Esophagus squamous epithelium (tissue), 5 donors: Measurements from ENCODE around the gene EPB41L2. TPM values are rescaled to one million over a fixed set of nuclear protein-coding genes. Genes with fewer than 3 reads are reported as not detected.
A peak's percentile ranks its signal among the peaks of the same experiment; 100 is the strongest.
"Not testable (repeated sequence)": the region's sequence is repeated elsewhere in the genome, so short reads cannot be mapped to it uniquely, and the experiment has no call there.

ENCODE experiments used
- DNase-seq: peaks from one replicate; lab custom pipeline; 2025; lab: John Stamatoyannopoulos, UW
- H3K27ac ChIP-seq, 4 donors: fragments of 200-600 bp; sonication (generic); one replicate each; pipeline ENCODE4 v1.5.1; 2016 to 2019; ENCODE audit warnings: mild to moderate bottlenecking in 1 of 4
- H3K27me3 ChIP-seq, 4 donors: fragments of 200-600 bp; sonication (generic); 1 replicate in 3 of 4; 2 replicates in 1 of 4; pipeline versions ENCODE4 v1.5.1 to v1.6.0; 2017 to 2021; ENCODE audit warnings: antibody characterized with exemption in 1 of 4
- H3K36me3 ChIP-seq, 3 donors: fragments of 200-600 bp; sonication (generic); one replicate each; pipeline ENCODE4 v1.5.1; 2016 to 2019
- H3K4me1 ChIP-seq, 3 donors: fragments of 200-600 bp; sonication (generic); one replicate each; pipeline ENCODE4 v1.5.1; 2017 to 2019
- H3K4me3 ChIP-seq, 4 donors: fragments of 200-600 bp; sonication (generic); 1 replicate in 3 of 4; 2 replicates in 1 of 4; pipeline ENCODE4 v1.5.1; 2016 to 2019; ENCODE audit warnings: mild to moderate bottlenecking in 2 of 4, moderate library complexity in 1 of 4
- H3K9me3 ChIP-seq, 3 donors: fragments of 200-600 bp; sonication (generic); one replicate each; pipeline ENCODE4 v1.5.1; 2016 to 2019
- POLR2A ChIP-seq, 4 donors: fragments of 450-650 bp; IDR thresholded peaks; one replicate each; pipeline ENCODE4 v1.6.1; 2017; ENCODE audit warnings: antibody characterized with exemption in 4 of 4, mild to moderate bottlenecking in 4 of 4, moderate library complexity in 3 of 4
- WGBS, 2 donors: methylation state at CpG; one replicate each; pipeline ENCODE4 v1.1.5; 2018; 5-methylcytosine and 5-hydroxymethylcytosine counted together
- intact Hi-C: fragments of 100-400 bp; cut with DNase I; formaldehyde crosslinking; loops from one replicate; pipeline ENCODE4 v1.15.0; 2022
- total RNA-seq, 4 donors: library from RNA; depleted of rRNA; stranded (reverse); fragments of >200 nt; gene quantifications; one replicate each; pipeline ENCODE4 v1.1.0, GENCODE V29; 2016
- TF ChIP-seq, protein P1 (sequence below), 6 experiments: fragments of 450-650 bp in 4 of 6; fragments of 200-600 bp in 2 of 6; sonication (generic) in 2 of 6; IDR thresholded peaks; one replicate each; pipeline ENCODE4 v1.5.1; 2016 to 2019; ENCODE audit warnings: antibody characterized with exemption in 6 of 6, mild to moderate bottlenecking in 4 of 6, moderate library complexity in 4 of 6
- donor health status: DM: yes; HTN: yes; CAD: no.

Gene EPB41L2
- total RNA-seq, 4 donors from 2014 or later: 6.2 to 58.0 (median 14.9) TPM

GRCh38 chr6:131013495-131013894 lies 49.5 kb downstream of the EPB41L2 start:
- intact Hi-C loops: no loop called here
- Histone ChIP-seq H3K4me3 (peak overlapping the region in 2 of 4 donors; percentile 12 to 34), H3K27ac (peak overlapping the region in 2 of 4 donors; percentile 4 to 18), H3K4me1 (peaks cover 0 to 29% (median 0%) of the 10 kb centered on the region in 3 donors), H3K27me3 (no peaks in the 10 kb centered on the region), H3K9me3 (peaks cover 0 to 1% (median 0%) of the 10 kb centered on the region in 3 donors), H3K36me3 (no peaks in the 10 kb centered on the region)
- TF ChIP-seq, protein P1, sequence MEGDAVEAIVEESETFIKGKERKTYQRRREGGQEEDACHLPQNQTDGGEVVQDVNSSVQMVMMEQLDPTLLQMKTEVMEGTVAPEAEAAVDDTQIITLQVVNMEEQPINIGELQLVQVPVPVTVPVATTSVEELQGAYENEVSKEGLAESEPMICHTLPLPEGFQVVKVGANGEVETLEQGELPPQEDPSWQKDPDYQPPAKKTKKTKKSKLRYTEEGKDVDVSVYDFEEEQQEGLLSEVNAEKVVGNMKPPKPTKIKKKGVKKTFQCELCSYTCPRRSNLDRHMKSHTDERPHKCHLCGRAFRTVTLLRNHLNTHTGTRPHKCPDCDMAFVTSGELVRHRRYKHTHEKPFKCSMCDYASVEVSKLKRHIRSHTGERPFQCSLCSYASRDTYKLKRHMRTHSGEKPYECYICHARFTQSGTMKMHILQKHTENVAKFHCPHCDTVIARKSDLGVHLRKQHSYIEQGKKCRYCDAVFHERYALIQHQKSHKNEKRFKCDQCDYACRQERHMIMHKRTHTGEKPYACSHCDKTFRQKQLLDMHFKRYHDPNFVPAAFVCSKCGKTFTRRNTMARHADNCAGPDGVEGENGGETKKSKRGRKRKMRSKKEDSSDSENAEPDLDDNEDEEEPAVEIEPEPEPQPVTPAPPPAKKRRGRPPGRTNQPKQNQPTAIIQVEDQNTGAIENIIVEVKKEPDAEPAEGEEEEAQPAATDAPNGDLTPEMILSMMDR (IDR thresholded peaks at IDR 0.05): no peak
- TF ChIP-seq POLR2A (IDR thresholded peaks at IDR 0.05): no peak
- 23 to 35% methylated on average over 2 of the region's 2 CpGs for WGBS, 2 donors
- DNase-seq: no peak

GRCh38 chr6:131009790-131010189 lies 53.3 kb downstream of the EPB41L2 start:
- Histone ChIP-seq H3K4me1 (peaks cover 0 to 21% (median 0%) of the 10 kb centered on the region in 3 donors), H3K27me3 (no peaks in the 10 kb centered on the region), H3K4me3 (no peak overlapping the region), H3K36me3 (no peaks in the 10 kb centered on the region), H3K27ac (no peak overlapping the region), H3K9me3 (peaks cover 0 to 17% (median 12%) of the 10 kb centered on the region in 3 donors)
- no peak for DNase-seq
- WGBS, 2 donors: 87 to 89% methylated on average over 2 of the region's 2 CpGs
- TF ChIP-seq POLR2A (IDR thresholded peaks at IDR 0.05): no peak
- TF ChIP-seq, protein P1 (IDR thresholded peaks at IDR 0.05): no peak
- intact Hi-C loops: no loop called here

- WGBS, 2 donors: 78 to 86% methylated on average over 2 of the region's 2 CpGs
These were observed 54.1 kb downstream of the EPB41L2 start for GRCh38 chr6:131008965-131009364.

GRCh38 chr6:131007964-131008363 lies 55.1 kb downstream of the EPB41L2 start:
- not testable (repeated sequence) for H3K4me3 ChIP-seq

More at GRCh38 chr6:131008965-131009364, 54.1 kb downstream of the EPB41L2 start:
- intact Hi-C loops, H3K27ac ChIP-seq, H3K27me3 ChIP-seq, H3K4me3 ChIP-seq, DNase-seq, H3K36me3 ChIP-seq: not testable (repeated sequence)
- Histone ChIP-seq H3K4me1 (peaks cover 0 to 24% (median 0%) of the 10 kb centered on the region in 3 donors), H3K9me3 (peaks cover 0 to 17% (median 12%) of the 10 kb centered on the region in 3 donors)

DNA sequence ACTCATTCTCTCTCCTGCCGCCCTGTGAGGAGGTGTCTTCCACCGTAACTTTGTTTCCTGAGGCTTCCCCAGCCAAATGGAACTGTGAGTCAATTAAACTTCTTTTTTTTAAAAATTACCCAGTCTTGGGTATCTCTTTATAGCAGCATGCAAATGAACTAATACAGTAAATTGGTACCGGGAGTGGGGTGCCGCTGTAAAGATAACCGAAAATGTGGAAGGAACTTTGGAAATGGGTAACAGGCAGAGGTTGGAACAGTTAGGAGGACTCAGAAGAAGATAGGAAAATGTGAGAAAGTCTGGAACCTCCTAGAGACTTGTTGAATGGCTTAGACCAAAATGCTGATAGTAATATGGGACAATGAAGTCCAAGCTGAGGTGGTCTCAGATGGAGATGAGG lies 55.8 kb downstream of the EPB41L2 start:
- TF ChIP-seq POLR2A (IDR thresholded peaks at IDR 0.05): no peak
- TF ChIP-seq, protein P1 (IDR thresholded peaks at IDR 0.05): no peak
- intact Hi-C loops: no loop called here
- no peak for DNase-seq
- H3K4me1 ChIP-seq: peaks cover 1 to 33% (median 3%) of the 10 kb centered on the region in 3 donors
- H3K4me3 ChIP-seq: no peak overlapping the region
- no peaks in the 10 kb centered on the region for H3K27me3 ChIP-seq
- peaks cover 0 to 17% (median 12%) of the 10 kb centered on the region in 3 donors for H3K9me3 ChIP-seq
- 94 to 95% methylated on average over 5 of the region's 5 CpGs for WGBS, 2 donors
- H3K27ac ChIP-seq: no peak overlapping the region
- H3K36me3 ChIP-seq: no peaks in the 10 kb centered on the region

More at GRCh38 chr6:131007964-131008363, 55.1 kb downstream of the EPB41L2 start:
- H3K27me3 ChIP-seq, H3K36me3 ChIP-seq, intact Hi-C loops, DNase-seq, H3K27ac ChIP-seq: not testable (repeated sequence)
- Histone ChIP-seq H3K9me3 (peaks cover 0 to 17% (median 12%) of the 10 kb centered on the region in 3 donors), H3K4me1 (peaks cover 0 to 26% (median 0%) of the 10 kb centered on the region in 3 donors)
- WGBS, 2 donors: 58 to 72% methylated on average over 2 to 5 of the region's 5 CpGs

GRCh38 chr6:131005439-131006016 lies 57.5 kb downstream of the EPB41L2 start:
- H3K27ac ChIP-seq: no peak overlapping the region
- 61 to 63% methylated on average over 3 of the region's 3 CpGs for WGBS, 2 donors
- DNase-seq: no peak
- intact Hi-C loops: no loop called here
- H3K36me3 ChIP-seq: no peaks in the 10 kb centered on the region
- TF ChIP-seq, protein P1 (IDR thresholded peaks at IDR 0.05): no peak
- TF ChIP-seq POLR2A (IDR thresholded peaks at IDR 0.05): no peak
- no peak overlapping the region for H3K4me3 ChIP-seq
- peaks cover 0 to 17% (median 12%) of the 10 kb centered on the region in 3 donors for H3K9me3 ChIP-seq
- peaks cover 4 to 50% (median 5%) of the 10 kb centered on the region in 3 donors for H3K4me1 ChIP-seq
- H3K27me3 ChIP-seq: no peaks in the 10 kb centered on the region
